C4-2B (cell line): ENCODE results near the gene TMPRSS15.

Source experiments
- CTCF ChIP-seq: fragments of 450-650 bp; conservative IDR thresholded peaks from 2 replicates; pipeline ENCODE4 v1.5.1; 2017; ENCODE audit warnings: mild to moderate bottlenecking
- ZFX ChIP-seq: fragments of 450-650 bp; IDR thresholded peaks from 2 replicates; pipeline ENCODE4 v1.6.1; 2017

- no peak for TF ChIP-seq CTCF
- TF ChIP-seq ZFX = no peak
Observed at GRCh38 chr21:18373606-18374005, 30.0 kb downstream of the TMPRSS15 start.
